HCT116 (cell line): ENCODE measurements around the gene CHCHD3. TPM values are rescaled to one million over a fixed set of nuclear protein-coding genes. Genes with fewer than 3 reads are reported as not detected.

Experiments used
- ATAC-seq: fragments of 200-7000 bp; cut with Tn5 transposase; 2 replicates; pipeline ENCODE4 v1.9.1; 2020; ENCODE audit warnings: mild to moderate bottlenecking, moderate library complexity
- BruUV-seq: library from RNA; stranded (reverse); fragments of 400-500 nt; replicated peaks from 2 replicates; lab custom pipeline; 2021; lab: Mats Ljungman, UMichigan
- CTCF ChIA-PET: fragments of 300-600 bp; sonication (Branson Sonifier 250); formaldehyde crosslinking; loops from one replicate; lab custom pipeline; 2021; ENCODE audit warnings: antibody characterized with exemption; lab: Charles Lee
- POLR2A ChIA-PET: fragments of 300-600, 350-600 bp; sonication (Branson Sonifier 250); formaldehyde crosslinking; loops from one replicate; lab custom pipeline; 2021; ENCODE audit warnings: antibody characterized with exemption; lab: Charles Lee
- RAD21 ChIA-PET, 2 experiments: fragments of 300-600 bp; sonication (Branson Sonifier 250); formaldehyde crosslinking; loops; one replicate each; lab custom pipeline; 2023; ENCODE audit warnings: low total read pairs in 2 of 2; ENCODE audit not compliant: uncharacterized antibody in 2 of 2, unreplicated experiment in 2 of 2, low non-redundant PET in 1 of 2; lab: Charles Lee
- DNase-seq: peaks from one replicate; pipeline ENCODE4 v3.0.0-alpha.2; 2010; ENCODE audit warnings: low read depth, low spot score
- H2AFZ ChIP-seq: fragments of 200-600 bp; shearing (Covaris generic), sonication (generic); 2 replicates; pipeline ENCODE4 v1.6.1; 2017; ENCODE audit warnings: low read depth, mixed run types, mixed read lengths, antibody characterized with exemption, low read length; ENCODE audit not compliant: poor library complexity, severe bottlenecking
- H3K27ac ChIP-seq: 2 replicates; pipeline ENCODE4 v1.5.1; 2012; ENCODE audit warnings: low read depth, low read length
- H3K27me3 ChIP-seq: fragments of 200-600 bp; sonication (generic); 2 replicates; pipeline ENCODE4 v1.6.1; 2016; ENCODE audit warnings: mixed run types, low read length, mixed read lengths; ENCODE audit not compliant: insufficient read depth
- H3K36me3 ChIP-seq, 2 experiments: fragments of 200-500 bp in 1 of 2; fragments of 200-600 bp in 1 of 2; sonication (Bioruptor generic) in 1 of 2; sonication (generic) in 1 of 2; 2 replicates each; pipeline versions ENCODE4 v1.5.1 to v1.6.1; 2014 to 2016; ENCODE audit warnings: low read length in 2 of 2, inconsistent platforms in 1 of 2, mixed read lengths in 1 of 2, mixed run types in 1 of 2; ENCODE audit not compliant: insufficient read depth in 2 of 2, control insufficient read depth in 1 of 2
- H3K4me1 ChIP-seq, 2 experiments: fragments of 200-600 bp in 1 of 2; sonication (generic) in 1 of 2; 2 replicates each; pipeline versions ENCODE4 v1.5.1 to v1.6.1; 2012 to 2017; ENCODE audit warnings: low read length in 2 of 2, inconsistent platforms in 1 of 2, mild to moderate bottlenecking in 1 of 2, mixed read lengths in 1 of 2, mixed run types in 1 of 2, moderate library complexity in 1 of 2; ENCODE audit not compliant: insufficient read depth in 2 of 2, control insufficient read depth in 1 of 2
- H3K4me2 ChIP-seq: fragments of 200-600 bp; sonication (generic); 2 replicates; pipeline ENCODE4 v1.6.1; 2017; ENCODE audit warnings: mixed run types, low read length, mixed read lengths
- H3K4me3 ChIP-seq, 2 experiments: fragments of 200-600 bp in 1 of 2; sonication (generic) in 1 of 2; replicated peaks in 1 of 2; 2 replicates each; pipeline ENCODE4 v1.5.1; 2011 to 2016; ENCODE audit warnings: low read length in 2 of 2, control low read depth in 1 of 2, low read depth in 1 of 2, mild to moderate bottlenecking in 1 of 2, mixed read lengths in 1 of 2, mixed run types in 1 of 2
- H3K79me2 ChIP-seq: fragments of 200-600 bp; sonication (generic); 2 replicates; pipeline ENCODE4 v1.6.1; 2017; ENCODE audit warnings: mild to moderate bottlenecking, mixed run types, low read length, moderate library complexity, mixed read lengths; ENCODE audit not compliant: insufficient read depth
- H3K9ac ChIP-seq: fragments of 200-600 bp; sonication (generic); 2 replicates; pipeline ENCODE4 v1.6.1; 2016; ENCODE audit warnings: low read length, mixed read lengths
- H3K9me2 ChIP-seq: fragments of 200-600 bp; sonication (generic), shearing (Covaris generic); 2 replicates; pipeline ENCODE4 v1.6.1; 2017; ENCODE audit warnings: mixed run types, mild to moderate bottlenecking, moderate library complexity; ENCODE audit not compliant: insufficient read depth
- H3K9me3 ChIP-seq, 2 experiments: fragments of 200-500 bp in 1 of 2; fragments of 200-600 bp in 1 of 2; sonication (Bioruptor generic) in 1 of 2; sonication (generic) in 1 of 2; 2 replicates each; pipeline ENCODE4 v1.6.1; 2014 to 2017; ENCODE audit warnings: low read length in 2 of 2, mixed read lengths in 2 of 2, inconsistent platforms in 1 of 2, low read depth in 1 of 2, mild to moderate bottlenecking in 1 of 2, mixed run types in 1 of 2, moderate library complexity in 1 of 2; ENCODE audit not compliant: control insufficient read depth in 1 of 2, insufficient read depth in 1 of 2
- H4K20me1 ChIP-seq: fragments of 200-600 bp; sonication (generic), shearing (Covaris generic); 2 replicates; pipeline ENCODE4 v1.6.1; 2017; ENCODE audit warnings: mixed run types, mild to moderate bottlenecking, moderate library complexity; ENCODE audit not compliant: insufficient read depth
- EGR1 ChIP-seq: IDR thresholded peaks from 2 replicates; pipeline ENCODE4 v1.6.1; 2012; ENCODE audit warnings: low read depth
- ELF1 ChIP-seq: IDR thresholded peaks from 2 replicates; pipeline ENCODE4 v1.6.1; 2012; ENCODE audit warnings: low read depth, borderline replicate concordance
- ZBTB33 ChIP-seq: IDR thresholded peaks from 2 replicates; pipeline ENCODE4 v1.6.1; 2011; ENCODE audit warnings: mild to moderate bottlenecking, low read length, moderate library complexity; ENCODE audit not compliant: insufficient replicate concordance; ENCODE audit errors: extremely low read depth
- intact Hi-C: fragments of 100-400 bp; cut with micrococcal nuclease; formaldehyde crosslinking; loops from 2 replicates; pipeline ENCODE4 v1.10.0; 2022
- total RNA-seq: library from RNA; stranded (reverse); gene quantifications from one replicate; pipeline ENCODE4 v1.2.1, GENCODE V29; 2021; ENCODE audit not compliant: unreplicated experiment
- TF ChIP-seq, protein P1 (sequence below): IDR thresholded peaks from 2 replicates; pipeline ENCODE4 v1.6.1; 2012
- TF ChIP-seq, protein P2 (sequence below), 3 experiments: fragments of 200-600 bp in 1 of 3; sonication (generic) in 1 of 3; IDR thresholded peaks in 2 of 3; conservative IDR thresholded peaks in 1 of 3; 2 replicates each; pipeline ENCODE4 v1.5.1; 2012 to 2017; ENCODE audit warnings: low read depth in 2 of 3, low read length in 2 of 3, antibody characterized with exemption in 1 of 3, borderline replicate concordance in 1 of 3, control low read depth in 1 of 3, mild to moderate bottlenecking in 1 of 3, mixed read lengths in 1 of 3, mixed run types in 1 of 3, moderate library complexity in 1 of 3; ENCODE audit not compliant: insufficient read depth in 1 of 3

The CHCHD3 gene
- total RNA-seq, 1 experiment from 2014 or later = 73.5 TPM

DNA sequence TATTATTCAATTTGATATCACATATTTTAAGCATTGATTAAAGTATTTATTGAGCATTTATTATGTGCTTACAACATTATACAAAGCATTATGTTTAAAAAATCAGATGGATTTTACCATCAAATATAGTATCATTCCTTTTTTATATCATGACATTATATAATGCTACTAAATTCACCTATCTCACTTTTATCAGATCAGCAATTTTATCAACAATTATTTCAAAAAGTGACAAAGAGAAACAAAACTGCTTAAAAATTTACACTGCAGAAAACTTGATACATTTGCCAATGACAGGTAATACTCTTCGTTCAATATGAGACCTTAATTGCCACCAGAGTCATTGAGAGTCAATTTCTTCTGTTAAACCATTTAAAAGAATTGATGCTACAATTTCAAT is 82.0 kb downstream of the CHCHD3 start:
- no peak for ATAC-seq

More for the DNA sequence above, 82.0 kb downstream of the CHCHD3 start:
- no peaks in the 10 kb centered on the region for H3K9me3 ChIP-seq
- H3K4me1 ChIP-seq = no peaks in the 10 kb centered on the region
- no TSS peak for BruUV-seq
- no peak overlapping the region for H3K4me3 ChIP-seq
- H3K27ac ChIP-seq = no peak overlapping the region
- ChIA-PET POLR2A (no interaction called here), RAD21 (no interaction called here), CTCF (no interaction called here)
- no peak for DNase-seq
- no peaks in the 10 kb centered on the region for H3K27me3 ChIP-seq
- intact Hi-C loops = no loop called here
- H3K4me2 ChIP-seq = no peak overlapping the region
- no peaks in the 10 kb centered on the region for H3K9me2 ChIP-seq
- no peak for TF ChIP-seq EGR1
- no peak for TF ChIP-seq ZBTB33
- no peak for TF ChIP-seq ELF1
- TF ChIP-seq, protein P1, sequence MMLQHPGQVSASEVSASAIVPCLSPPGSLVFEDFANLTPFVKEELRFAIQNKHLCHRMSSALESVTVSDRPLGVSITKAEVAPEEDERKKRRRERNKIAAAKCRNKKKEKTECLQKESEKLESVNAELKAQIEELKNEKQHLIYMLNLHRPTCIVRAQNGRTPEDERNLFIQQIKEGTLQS = no peak
- TF ChIP-seq, protein P2, sequence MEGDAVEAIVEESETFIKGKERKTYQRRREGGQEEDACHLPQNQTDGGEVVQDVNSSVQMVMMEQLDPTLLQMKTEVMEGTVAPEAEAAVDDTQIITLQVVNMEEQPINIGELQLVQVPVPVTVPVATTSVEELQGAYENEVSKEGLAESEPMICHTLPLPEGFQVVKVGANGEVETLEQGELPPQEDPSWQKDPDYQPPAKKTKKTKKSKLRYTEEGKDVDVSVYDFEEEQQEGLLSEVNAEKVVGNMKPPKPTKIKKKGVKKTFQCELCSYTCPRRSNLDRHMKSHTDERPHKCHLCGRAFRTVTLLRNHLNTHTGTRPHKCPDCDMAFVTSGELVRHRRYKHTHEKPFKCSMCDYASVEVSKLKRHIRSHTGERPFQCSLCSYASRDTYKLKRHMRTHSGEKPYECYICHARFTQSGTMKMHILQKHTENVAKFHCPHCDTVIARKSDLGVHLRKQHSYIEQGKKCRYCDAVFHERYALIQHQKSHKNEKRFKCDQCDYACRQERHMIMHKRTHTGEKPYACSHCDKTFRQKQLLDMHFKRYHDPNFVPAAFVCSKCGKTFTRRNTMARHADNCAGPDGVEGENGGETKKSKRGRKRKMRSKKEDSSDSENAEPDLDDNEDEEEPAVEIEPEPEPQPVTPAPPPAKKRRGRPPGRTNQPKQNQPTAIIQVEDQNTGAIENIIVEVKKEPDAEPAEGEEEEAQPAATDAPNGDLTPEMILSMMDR (IDR thresholded peaks at IDR 0.05 in 2 of 3, conservative IDR thresholded peaks at IDR 0.05 in 1 of 3; ENCODE audit: borderline replicate concordance in 1 of 3, insufficient read depth in 1 of 3, low read depth in 2 of 3, low read length in 2 of 3) = no peak
- H2AFZ ChIP-seq = no peak overlapping the region
- H4K20me1 ChIP-seq = peaks cover 10% of the 10 kb centered on the region; the same call in 1 of the 2 replicates
- no peaks in the 10 kb centered on the region for H3K36me3 ChIP-seq
- H3K9ac ChIP-seq = no peak overlapping the region
- peaks cover 73% of the 10 kb centered on the region for H3K79me2 ChIP-seq
